HTR-8/SVneo (cell line): ENCODE measurements around the gene CD209.
A peak's percentile ranks its signal among the peaks of the same experiment; 100 is the strongest.

Source experiments
- DNase-seq: peaks from one replicate; pipeline ENCODE4 v3.0.0; 2011; ENCODE audit warnings: low spot score, mixed read lengths; ENCODE audit not compliant: insufficient read length
- FAIRE-seq: peaks from 2 replicates; lab custom pipeline; 2011; peaks lifted over from hg19 to GRCh38; lab: Jason Lieb, UNC

CD209 gene

GRCh38 chr19:7710616-7711015 is 36.7 kb downstream of the CD209 start:
- FAIRE-seq = no peak

GRCh38 chr19:7709932-7710460 is 37.3 kb downstream of the CD209 start:
- FAIRE-seq = no peak
- no peak for DNase-seq

More at GRCh38 chr19:7710616-7711015, 36.7 kb downstream of the CD209 start:
- DNase-seq = no peak

GRCh38 chr19:7706955-7707456 is 40.3 kb downstream of the CD209 start:
- DNase-seq = no peak
- no peak for FAIRE-seq

GRCh38 chr19:7706188-7706954 is 41.0 kb downstream of the CD209 start:
- no peak for FAIRE-seq
- no peak for DNase-seq

GRCh38 chr19:7705387-7706187 is 41.7 kb downstream of the CD209 start:
- DNase-seq (no peak), FAIRE-seq (no peak)

GRCh38 chr19:7704280-7705060 is 42.9 kb downstream of the CD209 start:
- FAIRE-seq = no peak
- DNase-seq = no peak

GRCh38 chr19:7703332-7703731 is 44.0 kb downstream of the CD209 start:
- FAIRE-seq (no peak), DNase-seq (no peak)

- FAIRE-seq (no peak), DNase-seq (no peak)
Observed at GRCh38 chr19:7701654-7702457, 45.5 kb downstream of the CD209 start, which contains the start of gene FCER2. TSS of gene FCER2 (minus strand) at chr19:7702131. CDS start at chr19:7699760, 2,371 bp downstream.

- FAIRE-seq (no peak), DNase-seq (no peak)
Observed at GRCh38 chr19:7701049-7701653, 46.2 kb downstream of the CD209 start.

- FAIRE-seq = no peak
- no peak for DNase-seq
Observed at GRCh38 chr19:7699417-7700401, 47.6 kb downstream of the CD209 start.

- DNase-seq (no peak), FAIRE-seq (no peak)
Observed at GRCh38 chr19:7699003-7699402, 48.3 kb downstream of the CD209 start.

GRCh38 chr19:7698583-7698982 is 48.8 kb downstream of the CD209 start:
- FAIRE-seq = no peak
- no peak for DNase-seq

- FAIRE-seq = no peak
- DNase-seq = no peak
Observed at GRCh38 chr19:7697721-7698287, 49.5 kb downstream of the CD209 start.

- DNase-seq (no peak), FAIRE-seq (no peak)
Observed at GRCh38 chr19:7694499-7694898, 52.8 kb downstream of the CD209 start.

GRCh38 chr19:7692417-7693088 is 54.8 kb downstream of the CD209 start:
- FAIRE-seq = no peak
- no peak for DNase-seq

- FAIRE-seq (no peak), DNase-seq (no peak)
Observed at GRCh38 chr19:7691497-7691896, 55.8 kb downstream of the CD209 start.

GRCh38 chr19:7690779-7691258 is 56.5 kb downstream of the CD209 start:
- FAIRE-seq (peak; percentile 91), DNase-seq (no peak)
